Kidney (tissue), 14 donors: ENCODE results near the gene WDR70. TPM values are rescaled to one million over a fixed set of nuclear protein-coding genes. Genes with fewer than 3 reads are reported as not detected.
"Not testable (repeated sequence)": the region's sequence is repeated elsewhere in the genome, so short reads cannot be mapped to it uniquely, and the experiment has no call there.

Experiments used
- DNase-seq, 5 donors: peaks; one replicate each; pipeline ENCODE4 v3.0.0-alpha.2; 2013 to 2020
- FAIRE-seq: peaks from 2 replicates; lab custom pipeline; 2012; peaks lifted over from hg19 to GRCh38; lab: Jason Lieb, UNC
- H3K27ac ChIP-seq, 2 donors: one replicate each; pipeline ENCODE4 v1.7.0; 2013; ENCODE audit warnings: low read depth in 2 of 2, low read length in 2 of 2, inconsistent platforms in 1 of 2
- H3K27me3 ChIP-seq: one replicate; pipeline ENCODE4 v1.7.1; 2013; ENCODE audit warnings: low read length, inconsistent platforms; ENCODE audit not compliant: control insufficient read depth, insufficient read depth
- H3K36me3 ChIP-seq, 3 donors: one replicate each; pipeline versions ENCODE4 v1.7.0 to v1.7.1; 2013; ENCODE audit warnings: low read length in 3 of 3, control low read depth in 1 of 3, inconsistent platforms in 1 of 3; ENCODE audit not compliant: insufficient read depth in 3 of 3, control insufficient read depth in 2 of 3
- H3K4me1 ChIP-seq, 3 donors: one replicate each; pipeline versions ENCODE4 v1.7.0 to v1.7.1; 2013; ENCODE audit warnings: low read length in 3 of 3, inconsistent platforms in 1 of 3, low read depth in 1 of 3; ENCODE audit not compliant: control insufficient read depth in 2 of 3, insufficient read depth in 2 of 3
- H3K4me3 ChIP-seq, 3 donors: one replicate each; pipeline versions ENCODE4 v1.7.0 to v1.8.1; 2013; ENCODE audit warnings: low read length in 3 of 3, control low read depth in 1 of 3, inconsistent platforms in 1 of 3
- H3K9ac ChIP-seq, 3 donors: one replicate each; pipeline versions ENCODE4 v1.7.0 to v1.7.1; 2013; ENCODE audit warnings: low read length in 3 of 3, control low read depth in 1 of 3, inconsistent platforms in 1 of 3
- H3K9me3 ChIP-seq, 3 donors: one replicate each; pipeline versions ENCODE4 v1.7.0 to v1.7.1; 2013; ENCODE audit warnings: low read length in 3 of 3, control low read depth in 1 of 3, inconsistent platforms in 1 of 3; ENCODE audit not compliant: control insufficient read depth in 2 of 3, insufficient read depth in 1 of 3
- CTCF ChIP-seq: IDR thresholded peaks from 3 replicates; pipeline ENCODE4 v1.5.1; 2012; ENCODE audit warnings: mild to moderate bottlenecking, moderate library complexity, borderline replicate concordance; ENCODE audit not compliant: insufficient read depth; ENCODE audit errors: extremely low read depth
- intact Hi-C: fragments of 100-400 bp; cut with DNase I; formaldehyde crosslinking; loops from one replicate; pipeline ENCODE4 v1.11.1; 2022
- polyA plus RNA-seq: library from polyadenylated mRNA; stranded (reverse); fragments of 350-450 nt; fragmentation: Illumina TruSeq; extraction: RNeasy Lipid Tissue Mini Kit (QIAGEN cat#74804); gene quantifications from one replicate; pipeline ENCODE4 v1.2.3, GENCODE V29; 2014; ENCODE audit warnings: low read depth, low replicate concordance; ENCODE audit not compliant: insufficient read depth
- total RNA-seq: library from RNA; stranded (reverse); fragmentation: NEBNext Ultra II Directional; extraction: Animal tissue kit (Norgen Biotek cat#: 25700); gene quantifications from one replicate; pipeline ENCODE4 v1.2.1, GENCODE V29; 2021
- donor health status: control.
- donor health status: control.
- donor health status: control.
- donor health status: control.
- donor health status: control.
- donor health status: DM: yes; HTN: yes; CAD: no.
- donor health status: Normal renal cell carcinoma (clear cell type).

WDR70 gene
- total and polyA plus RNA-seq, 2 donors from 2014 or later, result 27.2 to 32.3 TPM

- H3K9ac ChIP-seq, result no peak overlapping the region
- intact Hi-C loops, result no loop called here
- no peaks in the 10 kb centered on the region for H3K9me3 ChIP-seq
- DNase-seq, result no peak
- no peaks in the 10 kb centered on the region for H3K27me3 ChIP-seq
- no peak for FAIRE-seq
- TF ChIP-seq CTCF, result no peak
- no peak overlapping the region for H3K27ac ChIP-seq
- H3K36me3 ChIP-seq, result peaks cover 0 to 3% (median 0%) of the 10 kb centered on the region in 3 donors
- no peaks in the 10 kb centered on the region for H3K4me1 ChIP-seq
- no peak overlapping the region for H3K4me3 ChIP-seq
Measured at GRCh38 chr5:37606632-37607248, 227.6 kb downstream of the WDR70 start.

GRCh38 chr5:37615184-37615583, 236.1 kb downstream of the WDR70 start:
- Histone ChIP-seq H3K4me1 (no peaks in the 10 kb centered on the region), H3K36me3 (no peaks in the 10 kb centered on the region), H3K9me3 (no peaks in the 10 kb centered on the region), H3K27me3 (no peaks in the 10 kb centered on the region), H3K9ac (no peak overlapping the region), H3K4me3 (no peak overlapping the region), H3K27ac (no peak overlapping the region)
- intact Hi-C loops, result no loop called here
- DNase-seq (no peak), FAIRE-seq (no peak)
- TF ChIP-seq CTCF, result no peak

DNA sequence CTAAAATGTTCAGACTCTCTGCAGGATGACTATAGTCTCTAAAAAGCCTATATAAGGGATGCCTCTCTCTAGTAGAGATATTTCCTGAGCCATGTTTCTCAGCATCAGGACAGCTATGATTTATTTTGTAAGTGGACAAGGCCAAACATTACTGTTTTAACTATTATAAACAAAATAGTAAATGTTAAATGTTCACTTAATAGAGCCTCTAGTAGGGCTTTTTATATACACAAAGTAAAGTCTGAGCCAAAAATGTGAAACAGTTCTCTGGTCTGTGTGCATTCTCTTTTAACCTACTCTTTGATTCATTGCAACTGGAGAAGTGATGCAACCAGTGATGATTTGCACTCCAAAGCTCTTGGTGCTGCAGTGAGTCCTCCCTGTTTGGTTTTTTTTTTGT, 240.2 kb downstream of the WDR70 start:
- TF ChIP-seq CTCF, result no peak
- DNase-seq (peak in 1 of 5 donors; percentile 3), FAIRE-seq (no peak)
- intact Hi-C loops, result no loop called here
- H3K27me3 ChIP-seq, result no peaks in the 10 kb centered on the region
- H3K9me3 ChIP-seq, result no peaks in the 10 kb centered on the region
- no peaks in the 10 kb centered on the region for H3K4me1 ChIP-seq
- no peak overlapping the region for H3K4me3 ChIP-seq
- no peaks in the 10 kb centered on the region for H3K36me3 ChIP-seq
- H3K27ac ChIP-seq, result no peak overlapping the region
- H3K9ac ChIP-seq, result no peak overlapping the region

DNA sequence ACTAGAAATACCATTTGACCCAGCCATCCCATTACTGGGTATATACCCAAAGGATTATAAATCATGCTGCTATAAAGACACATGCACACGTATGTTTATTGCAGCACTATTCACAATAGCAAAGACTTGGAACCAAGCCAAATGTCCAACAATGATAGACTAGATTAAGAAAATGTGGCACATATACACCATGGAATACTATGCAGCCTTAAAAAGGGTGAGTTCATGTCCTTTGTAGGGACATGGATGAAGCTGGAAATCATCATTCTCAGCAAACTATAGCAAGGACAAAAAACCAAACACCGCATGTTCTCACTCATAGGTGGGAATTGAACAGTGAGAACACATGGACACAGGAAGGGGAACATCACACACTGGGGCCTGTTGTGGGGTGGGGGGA, 243.2 kb downstream of the WDR70 start:
- H3K9ac ChIP-seq, H3K36me3 ChIP-seq, H3K4me3 ChIP-seq, H3K27ac ChIP-seq, DNase-seq, H3K27me3 ChIP-seq, H3K4me1 ChIP-seq, H3K9me3 ChIP-seq, intact Hi-C loops, FAIRE-seq: not testable (repeated sequence)
